Occipital lobe (tissue), 2 donors: ENCODE data around the gene RAET1L. TPM values are rescaled to one million over a fixed set of nuclear protein-coding genes. Genes with fewer than 3 reads are reported as not detected.
"Not testable (repeated sequence)": the region's sequence is repeated elsewhere in the genome, so short reads cannot be mapped to it uniquely, and the experiment has no call there.

ENCODE experiments used
- DNase-seq: peaks from one replicate; lab custom pipeline; 2025; lab: John Stamatoyannopoulos, UW
- total RNA-seq: library from RNA; depleted of rRNA; stranded (reverse); fragments of >200 nt; gene quantifications from one replicate; pipeline ENCODE4 v1.2.3, GENCODE V29; 2014

RAET1L gene
- 0.62 TPM for total RNA-seq

- no peak for DNase-seq
Observed at GRCh38 chr6:150025201-150025917, at the start of gene RAET1L. TSS of gene RAET1L (minus strand) at chr6:150025532. CDS start at chr6:150025471, 61 bp downstream.

- no peak for DNase-seq
Observed at GRCh38 chr6:150075034-150075421, 49.7 kb upstream of the RAET1L start.

GRCh38 chr6:150074396-150075033 is 49.2 kb upstream of the RAET1L start:
- not testable (repeated sequence) for DNase-seq

- DNase-seq: no peak
Observed at GRCh38 chr6:150072201-150072600, 46.9 kb upstream of the RAET1L start.

GRCh38 chr6:150070236-150070818 is 45.0 kb upstream of the RAET1L start:
- no peak for DNase-seq

DNA sequence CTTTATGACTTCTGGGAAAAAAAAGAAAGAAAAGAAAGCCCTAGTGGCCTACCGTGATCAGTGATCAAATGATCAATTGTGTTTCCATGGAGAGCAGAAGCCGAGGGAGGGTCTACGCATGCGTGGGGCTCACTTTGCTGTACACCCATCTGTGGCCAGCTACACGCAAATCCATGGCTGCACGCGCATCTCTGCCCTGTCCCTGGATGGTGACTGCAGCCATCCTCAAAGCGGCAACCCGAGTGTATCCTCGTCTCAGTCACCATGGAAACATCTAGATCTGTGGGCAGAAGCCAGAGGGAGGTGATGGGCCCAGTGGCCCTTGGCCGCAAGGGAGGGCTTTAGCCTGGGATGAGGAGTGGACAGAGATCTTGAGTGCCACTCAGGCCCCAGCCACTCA is 44.4 kb upstream of the RAET1L start:
- no peak for DNase-seq

DNA sequence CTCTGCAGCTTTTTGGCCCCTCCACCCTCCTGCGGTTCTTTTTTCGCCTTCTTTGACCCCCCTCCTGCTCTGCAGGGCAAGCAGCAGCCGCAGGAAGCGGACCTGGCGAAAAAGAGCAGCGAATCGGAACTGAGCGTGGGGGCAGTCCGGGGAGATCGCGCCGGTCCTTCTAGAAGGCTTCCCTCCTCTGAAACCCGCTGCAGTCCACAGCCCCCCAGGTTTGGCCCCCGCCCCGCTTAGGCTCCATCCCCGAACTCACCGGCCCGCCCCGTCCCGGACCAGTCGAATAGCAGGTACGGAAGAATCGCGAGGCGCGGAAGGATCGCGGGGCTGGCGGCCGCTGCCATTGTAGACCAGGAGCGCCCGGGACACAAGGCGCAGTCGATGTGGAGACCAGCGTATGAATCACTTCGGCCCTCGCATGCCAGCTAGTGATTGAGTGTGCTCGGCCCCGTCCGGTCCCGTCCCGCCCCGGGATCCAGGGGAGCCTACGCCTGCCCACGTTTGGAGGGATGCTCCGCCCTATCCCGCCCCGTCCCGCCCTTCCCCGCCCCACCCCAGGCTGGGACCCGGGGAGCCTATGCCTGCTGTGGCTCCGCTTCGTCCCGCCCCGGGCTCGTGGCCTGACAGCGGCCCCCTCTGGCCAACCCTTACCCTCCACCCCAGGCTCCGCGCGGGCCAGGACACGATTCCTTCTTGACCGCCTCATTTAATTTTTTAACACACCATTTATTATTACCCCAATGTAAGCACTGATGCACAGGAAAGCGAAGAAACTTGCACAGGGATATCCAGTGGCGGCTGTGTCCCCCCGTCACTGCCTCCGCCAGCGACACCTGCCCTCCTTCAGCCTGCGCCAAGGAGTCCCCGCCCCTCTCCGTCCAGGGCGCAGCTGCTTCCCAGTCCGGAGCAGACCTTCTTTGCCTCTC is 43.7 kb upstream of the RAET1L start, which contains the start of gene ULBP3:
Gene ULBP3 (minus strand): TSS at position 402 of the 929 bp plus-strand sequence. CDS start 55 bp downstream, at position 347.
- DNase-seq: peak; percentile 49

- DNase-seq: no peak
Observed at GRCh38 chr6:150068151-150068550, 42.8 kb upstream of the RAET1L start.

- no peak for DNase-seq
Observed at GRCh38 chr6:150065083-150065482, 39.8 kb upstream of the RAET1L start.

- no peak for DNase-seq
Observed at GRCh38 chr6:150063640-150064039, 38.3 kb upstream of the RAET1L start.

GRCh38 chr6:150059973-150060372 is 34.6 kb upstream of the RAET1L start:
- DNase-seq: not testable (repeated sequence)

DNA sequence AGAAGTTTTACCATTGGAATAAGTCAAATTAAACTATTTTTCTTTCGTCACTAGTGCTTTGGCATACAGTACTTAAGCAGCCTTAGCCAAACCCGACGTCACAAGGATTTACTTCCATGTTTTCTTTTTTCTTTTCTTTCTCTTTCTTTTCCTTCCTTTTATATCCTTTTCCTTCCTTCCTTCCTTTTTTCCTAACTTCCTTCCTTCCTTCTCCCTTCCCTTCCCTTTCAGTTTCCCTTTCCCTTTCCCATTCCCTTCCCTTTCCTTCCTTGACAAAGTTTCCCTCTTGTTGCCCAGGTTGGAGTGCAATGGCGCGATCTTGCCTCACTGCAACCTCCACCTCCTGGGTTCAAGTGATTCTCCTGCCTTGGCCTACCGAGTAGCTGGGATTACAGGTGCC is 33.7 kb upstream of the RAET1L start:
- no peak for DNase-seq

DNA sequence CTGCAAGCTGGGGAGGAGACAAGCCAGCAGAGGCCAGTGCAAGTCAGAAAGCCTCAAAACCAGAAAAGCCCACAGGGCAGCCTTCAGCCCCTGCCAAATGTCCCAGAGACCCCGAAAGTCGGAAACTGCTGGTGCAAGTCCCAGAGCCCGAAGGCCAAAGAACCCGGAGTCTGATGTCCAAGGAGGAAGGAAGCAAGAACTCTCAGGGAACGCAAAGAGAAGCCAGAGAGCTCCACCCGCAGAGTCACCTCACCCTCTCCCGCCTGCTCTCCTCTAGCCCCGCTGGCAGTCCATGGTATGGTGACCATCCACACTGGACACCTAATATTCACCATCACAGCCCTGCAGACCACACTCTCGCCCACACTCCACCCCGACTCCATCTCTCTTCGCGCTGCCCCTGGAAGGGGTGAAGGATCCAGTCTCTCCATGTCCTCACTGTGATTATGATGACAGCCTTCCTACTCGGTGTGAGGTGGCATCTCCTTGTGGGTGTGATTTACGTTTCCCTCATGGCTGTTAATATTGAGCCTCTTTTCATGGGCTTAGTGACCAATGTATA is 33.0 kb upstream of the RAET1L start:
- no peak for DNase-seq

- DNase-seq: no peak
Observed at GRCh38 chr6:150057501-150057951, 32.2 kb upstream of the RAET1L start.

- no peak for DNase-seq
Observed at GRCh38 chr6:150056916-150057315, 31.6 kb upstream of the RAET1L start.

- DNase-seq: no peak
Observed at GRCh38 chr6:150056156-150056555, 30.8 kb upstream of the RAET1L start.

- DNase-seq: no peak
Observed at GRCh38 chr6:150055131-150055530, 29.8 kb upstream of the RAET1L start.

DNA sequence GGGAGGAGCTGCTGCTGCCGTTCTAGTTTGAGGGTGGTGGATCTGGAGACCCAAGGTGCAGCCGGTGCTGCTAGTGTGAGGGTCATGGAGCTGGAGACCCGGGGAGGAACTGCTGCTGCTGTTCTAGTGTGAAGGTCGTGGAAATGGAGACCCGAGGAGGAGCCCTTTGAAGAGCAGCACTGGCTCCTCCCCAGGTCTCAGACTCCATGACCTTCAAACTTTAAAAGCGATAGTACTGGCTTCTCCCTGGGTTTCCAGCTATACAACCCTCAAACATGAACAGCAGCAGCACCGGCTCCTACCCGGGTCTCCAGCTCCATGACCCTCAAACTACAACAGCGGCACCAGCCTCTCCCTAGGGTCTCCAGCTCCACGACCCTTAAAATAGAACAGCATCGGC is 28.1 kb upstream of the RAET1L start:
- no peak for DNase-seq

DNA sequence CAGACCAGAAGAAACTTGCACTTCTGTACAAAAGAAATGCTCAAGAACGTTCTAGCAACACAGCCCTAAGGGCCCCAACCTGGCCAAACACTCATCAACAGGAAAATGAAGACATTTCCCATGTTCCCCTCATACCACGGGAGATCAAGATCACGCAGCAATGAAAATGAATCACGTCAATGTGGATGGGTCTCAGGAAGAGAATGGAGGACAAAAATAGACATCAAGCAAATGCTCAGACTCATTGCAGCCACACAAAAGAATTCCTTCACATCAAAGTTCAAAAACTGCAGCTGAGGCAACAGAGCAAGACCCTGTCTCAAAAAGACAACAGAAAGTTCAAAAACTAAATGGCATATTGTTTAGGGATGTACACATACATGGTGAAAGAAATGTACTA is 25.5 kb upstream of the RAET1L start:
- DNase-seq: no peak

- no peak for DNase-seq
Observed at GRCh38 chr6:150048099-150048498, 22.8 kb upstream of the RAET1L start.

GRCh38 chr6:150046943-150047342 is 21.6 kb upstream of the RAET1L start:
- DNase-seq: no peak
